Measurements from ENCODE around the gene IGF2BP3.
"Not testable (repeated sequence)": the region's sequence is repeated elsewhere in the genome, so short reads cannot be mapped to it uniquely, and the experiment has no call there.

The IGF2BP3 gene

GRCh38 chr7:23490357-23491135, 20.3 kb upstream of the IGF2BP3 start:
- ATAC-seq = peak; percentile 91
- TF ChIP-seq ARNTL (CRISPR knock-in tag; IDR thresholded peaks at IDR 0.05; ENCODE audit: borderline replicate concordance, low read depth) (no peak), ZC3H10 (CRISPR knock-in tag; IDR thresholded peaks at IDR 0.05) (no peak), GLIS3 (CRISPR knock-in tag; IDR thresholded peaks at IDR 0.05) (0 out of 2 replicates have a peak, but pooled peaks have one; percentile 47), TSHZ2 (CRISPR knock-in tag; IDR thresholded peaks at IDR 0.05) (peak; percentile 61), CREB5 (CRISPR knock-in tag; IDR thresholded peaks at IDR 0.05; ENCODE audit: low read depth) (no peak; the same call in 1 of the 2 replicates), CSDC2 (CRISPR knock-in tag; IDR thresholded peaks at IDR 0.05) (peak; percentile 88), PATZ1 (CRISPR knock-in tag; IDR thresholded peaks at IDR 0.05; ENCODE audit: borderline replicate concordance) (no peak), RARB (CRISPR knock-in tag; IDR thresholded peaks at IDR 0.05) (peak; percentile 69; the same call in 1 of the 2 replicates)

GRCh38 chr7:23488714-23489113, 18.4 kb upstream of the IGF2BP3 start:
- ATAC-seq = not testable (repeated sequence)

GRCh38 chr7:23487670-23488069, 17.4 kb upstream of the IGF2BP3 start:
- ATAC-seq = no peak
- TF ChIP-seq ZFP3 (CRISPR knock-in tag; IDR thresholded peaks at IDR 0.05) (no peak), ZNF565 (CRISPR knock-in tag; conservative IDR thresholded peaks at IDR 0.05; ENCODE audit: low read depth) (no peak), ISL1 (CRISPR knock-in tag; IDR thresholded peaks at IDR 0.05) (no peak), TSHZ2 (CRISPR knock-in tag; IDR thresholded peaks at IDR 0.05) (no peak), TOX (CRISPR knock-in tag; IDR thresholded peaks at IDR 0.05; ENCODE audit: borderline replicate concordance) (no peak), SNAI2 (CRISPR knock-in tag; IDR thresholded peaks at IDR 0.05) (no peak), ZFP30 (CRISPR knock-in tag; IDR thresholded peaks at IDR 0.05) (no peak), PATZ1 (CRISPR knock-in tag; IDR thresholded peaks at IDR 0.05; ENCODE audit: borderline replicate concordance) (no peak)

Data from SK-N-SH treated with all-trans-retinoic acid at 6 μM for 48 hours (cell line).